ENCODE data around the gene MEF2D. TPM values are rescaled to one million over a fixed set of nuclear protein-coding genes. Genes with fewer than 3 reads are reported as not detected.

MEF2D gene
- total RNA-seq, 6 donors from 2014 or later: 42.7 to 146 (median 58.7) TPM

DNA sequence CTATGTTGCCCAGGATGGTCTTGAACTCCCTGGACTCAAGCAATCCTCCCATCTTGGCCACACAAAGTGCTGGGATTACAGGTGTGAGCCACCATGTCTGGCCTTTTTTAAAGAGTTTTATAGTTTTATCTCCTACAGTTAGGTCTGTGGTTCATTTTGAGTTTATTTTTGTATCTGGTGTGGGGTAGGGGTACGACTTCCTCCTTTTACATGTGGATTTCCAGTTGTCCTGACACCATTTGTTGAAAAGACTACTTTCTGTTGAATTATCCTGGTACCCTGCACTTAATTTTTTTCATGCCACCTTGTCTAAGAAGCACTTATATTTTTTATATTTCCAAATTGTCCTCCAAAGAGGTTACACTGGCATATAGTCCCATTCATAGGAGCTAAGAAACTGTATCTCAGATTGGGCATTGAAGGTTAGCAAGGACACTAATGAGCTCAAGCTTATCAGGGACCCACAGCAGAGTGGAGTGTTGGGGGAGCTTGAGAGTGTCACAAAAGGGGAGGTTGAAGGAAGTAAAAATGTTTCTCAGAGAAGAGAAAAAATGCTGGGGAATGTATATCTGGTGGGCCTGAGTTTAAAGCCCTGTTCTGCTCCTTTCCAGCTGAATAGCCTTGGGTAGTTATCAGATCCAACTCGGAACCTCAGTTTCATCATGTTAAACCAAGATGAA is 23.4 kb upstream of the MEF2D start:
- H3K9me3 ChIP-seq: no peaks in the 10 kb centered on the region
- no peak for TF ChIP-seq POLR2A (IDR thresholded peaks at IDR 0.05)
- TF ChIP-seq POLR2AphosphoS5 (IDR thresholded peaks at IDR 0.05): no peak
- TF ChIP-seq EP300 (IDR thresholded peaks at IDR 0.05): no peak
- no peak for TF ChIP-seq CTCF (IDR thresholded peaks at IDR 0.05)
- no peak overlapping the region for H3K27ac ChIP-seq
- no peak overlapping the region for H3K4me3 ChIP-seq
- H3K36me3 ChIP-seq: no peaks in the 10 kb centered on the region
- H3K4me1 ChIP-seq: peaks cover 0 to 12% (median 5%) of the 10 kb centered on the region in 4 donors
- ATAC-seq (ENCODE audit: low FRiP score in 2 of 2) (no peak), DNase-seq (no peak)
- 63 to 64% methylated on average over 2 of the region's 2 CpGs for WGBS, 2 donors
- H3K27me3 ChIP-seq: no peaks in the 10 kb centered on the region

GRCh38 chr1:156522443-156522970 is 21.9 kb upstream of the MEF2D start:
- Histone ChIP-seq H3K9me3 (no peaks in the 10 kb centered on the region), H3K4me3 (no peak overlapping the region), H3K27me3 (no peaks in the 10 kb centered on the region), H3K27ac (no peak overlapping the region), H3K4me1 (peaks cover 0 to 11% (median 2%) of the 10 kb centered on the region in 4 donors), H3K36me3 (no peaks in the 10 kb centered on the region)
- no peak for TF ChIP-seq POLR2A (IDR thresholded peaks at IDR 0.05)
- no peak for TF ChIP-seq CTCF (IDR thresholded peaks at IDR 0.05)
- no peak for TF ChIP-seq POLR2AphosphoS5 (IDR thresholded peaks at IDR 0.05)
- TF ChIP-seq EP300 (IDR thresholded peaks at IDR 0.05): no peak
- ATAC-seq (ENCODE audit: low FRiP score in 2 of 2) (no peak), DNase-seq (no peak)

DNA sequence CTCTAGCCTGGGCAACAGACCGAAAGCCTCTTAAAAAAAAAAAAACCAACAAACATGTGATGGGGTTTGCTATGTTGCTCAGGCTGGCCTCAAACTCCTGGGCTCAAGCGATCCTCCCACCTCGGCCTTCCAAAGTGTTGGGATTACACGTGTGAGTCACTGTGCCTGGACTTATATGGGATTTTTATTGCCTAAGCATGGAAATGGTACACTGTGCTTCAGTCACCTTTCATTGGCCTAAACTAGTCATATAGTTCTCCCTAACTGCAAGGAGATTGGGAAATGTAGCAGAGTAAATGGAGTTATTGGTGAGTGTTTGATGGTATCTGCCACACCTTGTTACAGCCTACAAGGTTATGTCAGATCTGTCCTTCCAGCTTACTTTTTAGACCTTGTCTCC is 17.2 kb upstream of the MEF2D start:
- Histone ChIP-seq H3K27ac (no peak overlapping the region), H3K4me1 (no peaks in the 10 kb centered on the region), H3K36me3 (no peaks in the 10 kb centered on the region), H3K27me3 (no peaks in the 10 kb centered on the region), H3K9me3 (no peaks in the 10 kb centered on the region), H3K4me3 (no peak overlapping the region)
- no peak for DNase-seq
- WGBS, 2 donors: 71 to 75% methylated on average over 4 of the region's 4 CpGs
- TF ChIP-seq CTCF (IDR thresholded peaks at IDR 0.05) (no peak), POLR2AphosphoS5 (IDR thresholded peaks at IDR 0.05) (no peak), POLR2A (IDR thresholded peaks at IDR 0.05) (no peak), EP300 (IDR thresholded peaks at IDR 0.05) (no peak)
- ATAC-seq (ENCODE audit: low FRiP score in 2 of 2): no peak

DNA sequence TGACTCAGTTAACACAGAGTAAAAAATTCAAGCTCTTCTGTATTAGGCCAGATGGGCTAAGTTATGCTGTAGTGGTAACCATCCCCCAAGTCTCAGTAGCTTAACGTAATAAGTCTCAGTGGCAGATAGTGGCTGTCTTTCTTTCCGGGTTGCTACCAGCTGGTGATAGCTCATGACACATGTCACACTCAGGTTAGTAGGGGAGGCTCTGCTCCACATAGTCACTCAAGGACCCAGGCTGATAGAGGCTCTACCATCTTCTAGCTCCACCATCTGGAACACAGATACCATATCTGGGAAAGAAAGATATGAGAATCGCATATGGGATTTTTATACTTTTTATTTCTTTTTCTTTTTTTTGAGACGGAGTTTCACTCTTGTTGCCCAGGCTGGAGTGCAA is 16.2 kb upstream of the MEF2D start:
- H3K36me3 ChIP-seq: no peaks in the 10 kb centered on the region
- no peak overlapping the region for H3K4me3 ChIP-seq
- H3K27me3 ChIP-seq: no peaks in the 10 kb centered on the region
- peaks cover 0 to 5% (median 4%) of the 10 kb centered on the region in 4 donors for H3K4me1 ChIP-seq
- DNase-seq (no peak), ATAC-seq (ENCODE audit: low FRiP score in 2 of 2) (no peak)
- no peaks in the 10 kb centered on the region for H3K9me3 ChIP-seq
- TF ChIP-seq EP300 (IDR thresholded peaks at IDR 0.05): no peak
- no peak for TF ChIP-seq CTCF (IDR thresholded peaks at IDR 0.05)
- no peak for TF ChIP-seq POLR2AphosphoS5 (IDR thresholded peaks at IDR 0.05)
- TF ChIP-seq POLR2A (IDR thresholded peaks at IDR 0.05): no peak
- H3K27ac ChIP-seq: no peak overlapping the region
- WGBS, 2 donors: 83 to 87% methylated on average over 4 of the region's 4 CpGs

GRCh38 chr1:156515956-156516355 is 15.4 kb upstream of the MEF2D start:
- Histone ChIP-seq H3K27me3 (no peaks in the 10 kb centered on the region), H3K9me3 (no peaks in the 10 kb centered on the region), H3K27ac (no peak overlapping the region), H3K4me3 (no peak overlapping the region), H3K4me1 (peaks cover 5 to 12% (median 11%) of the 10 kb centered on the region in 4 donors), H3K36me3 (no peaks in the 10 kb centered on the region)
- DNase-seq (no peak), ATAC-seq (ENCODE audit: low FRiP score in 2 of 2) (no peak)
- no peak for TF ChIP-seq CTCF (IDR thresholded peaks at IDR 0.05)
- WGBS, 2 donors: 33 to 44% methylated on average over 2 of the region's 2 CpGs
